ENCODE measurements around the gene CALML5. TPM values are rescaled to one million over a fixed set of nuclear protein-coding genes. Genes with fewer than 3 reads are reported as not detected.

Gene CALML5
- total RNA-seq, 4 donors from 2014 or later = not detected

DNA sequence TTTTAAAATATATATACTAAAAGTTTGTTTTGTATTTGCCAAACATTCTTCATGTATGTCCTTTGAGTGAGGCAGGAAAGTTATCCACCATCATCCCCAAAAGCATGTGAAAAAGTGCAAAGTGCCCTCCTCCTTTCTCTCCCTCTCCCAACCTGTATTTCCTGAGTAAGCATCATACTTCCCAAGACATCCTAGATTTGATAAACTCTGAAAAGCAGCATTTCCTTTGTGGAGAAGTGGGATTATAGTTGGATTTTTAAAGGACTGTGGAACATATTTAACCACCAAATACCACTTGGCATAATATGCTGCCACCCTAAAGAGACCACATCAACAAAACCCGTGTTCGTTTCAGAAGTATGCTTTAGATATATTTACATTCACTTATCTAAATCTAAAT is 50.1 kb downstream of the CALML5 start:
- peak overlapping the region; percentile 84 to 94 (median 90) for H3K27ac ChIP-seq
- H3K9me3 ChIP-seq = no peaks in the 10 kb centered on the region
- H3K36me3 ChIP-seq = peaks cover 0 to 22% (median 11%) of the 10 kb centered on the region in 4 donors
- in situ Hi-C loops (cut with MboI; ENCODE audit: low pct_ligation_motif_present in 1 of 4, low pct_unique_long_range_greater_than_20kb in 1 of 4, low sequenced_read_pairs in 3 of 4) = loop anchor here in 3 of 4 donors (10.0 to 25.0 kb wide), 2 partner anchors 176 to 413 kb away; no protein-coding TSS in a partner anchor
- 21 to 23% methylated on average over 2 of the region's 2 CpGs for WGBS, 2 donors (ENCODE audit: low coverage in 1 of 2)
- intact Hi-C loops (cut with DNase I; ENCODE audit: low total_unique reads) = loop anchor here (10.0 kb wide), 1 partner anchor 426 kb away; no protein-coding TSS in a partner anchor
- TF ChIP-seq POLR2A (IDR thresholded peaks at IDR 0.05) (no peak), POLR2AphosphoS5 (IDR thresholded peaks at IDR 0.05) (no peak), EP300 (IDR thresholded peaks at IDR 0.05; ENCODE audit: low read depth) (no peak), CTCF (IDR thresholded peaks at IDR 0.05) (no peak)
- peak overlapping the region in 3 of 4 donors; percentile 40 to 75 (median 52) for H3K4me3 ChIP-seq
- peaks cover 6 to 54% (median 42%) of the 10 kb centered on the region in 4 donors for H3K4me1 ChIP-seq
- no peaks in the 10 kb centered on the region for H3K27me3 ChIP-seq
- DNase-seq = no peak

Other genes with a start within 250 kb of the CALML5 start
- 1 to 10 TPM in 2 of 4 donors, not detected in 2; 1.6 to 1.7 TPM for gene UCN3, start 134.6 kb downstream of the CALML5 start, total RNA-seq
- gene TUBAL3, start 94.7 kb downstream of the CALML5 start, total RNA-seq = 10 to 100 TPM in 3 of 4 donors, under 1 TPM in 1; 0.40 to 78.1 (median 49.0) TPM
- 100 to 1,000 TPM in 3 of 4 donors, 10 to 100 TPM in 1; 90.0 to 311 (median 289) TPM for gene NET1, start 87.0 kb downstream of the CALML5 start, total RNA-seq
- gene CALML3, start 25.4 kb upstream of the CALML5 start, total RNA-seq = not detected
- 10 to 100 TPM; 14.5 to 73.3 (median 61.0) TPM for gene ASB13, start 167.0 kb upstream of the CALML5 start, total RNA-seq
- gene TASOR2, start 185.3 kb upstream of the CALML5 start, total RNA-seq = 100 to 1,000 TPM in 1 of 4 donors, 10 to 100 TPM in 3; 55.0 to 106 (median 75.9) TPM

Data from transverse colon (tissue), 4 donors.